Measurements from ENCODE around the gene STON2.

Gene STON2

DNA sequence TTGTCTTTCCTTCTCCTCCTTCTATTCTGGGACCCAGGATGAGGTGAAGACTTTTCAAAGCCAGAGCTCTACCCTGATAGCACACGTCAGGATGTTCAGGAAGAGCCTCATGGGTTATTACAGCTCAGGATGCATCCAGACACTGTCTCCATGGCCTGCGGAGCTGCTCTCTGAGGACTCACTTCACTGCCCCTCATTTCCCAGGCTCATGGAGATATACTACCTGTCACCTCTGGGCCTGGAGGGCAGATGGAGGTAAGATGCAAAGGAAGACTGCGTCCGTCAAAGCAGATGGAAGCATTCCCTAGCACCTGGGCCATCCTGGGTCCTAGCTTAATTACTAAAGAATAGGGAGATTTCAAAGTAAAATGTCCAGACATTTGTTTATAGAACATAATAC lies 32.6 kb downstream of the STON2 start:
- DNase-seq = no peak

DNA sequence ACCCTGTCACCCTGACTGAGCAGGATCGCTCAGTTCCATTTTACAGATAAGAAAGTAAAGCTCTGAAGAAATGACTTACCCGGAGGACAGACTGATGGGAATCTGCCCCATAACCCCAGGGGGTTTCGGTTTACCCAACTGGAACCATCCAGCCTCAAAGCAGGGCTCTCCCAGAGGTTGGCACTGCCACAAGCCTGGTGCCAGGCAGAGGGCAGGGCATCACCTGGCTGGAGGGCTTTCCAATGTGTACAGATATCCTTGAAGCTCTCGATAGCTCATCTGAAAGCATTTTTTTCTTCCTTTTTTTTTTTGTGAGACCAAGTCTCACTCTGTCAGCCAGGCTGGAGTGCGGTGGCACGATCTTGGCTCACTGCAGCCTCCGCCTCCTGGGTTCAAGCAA lies 33.2 kb downstream of the STON2 start:
- DNase-seq = no peak

DNA sequence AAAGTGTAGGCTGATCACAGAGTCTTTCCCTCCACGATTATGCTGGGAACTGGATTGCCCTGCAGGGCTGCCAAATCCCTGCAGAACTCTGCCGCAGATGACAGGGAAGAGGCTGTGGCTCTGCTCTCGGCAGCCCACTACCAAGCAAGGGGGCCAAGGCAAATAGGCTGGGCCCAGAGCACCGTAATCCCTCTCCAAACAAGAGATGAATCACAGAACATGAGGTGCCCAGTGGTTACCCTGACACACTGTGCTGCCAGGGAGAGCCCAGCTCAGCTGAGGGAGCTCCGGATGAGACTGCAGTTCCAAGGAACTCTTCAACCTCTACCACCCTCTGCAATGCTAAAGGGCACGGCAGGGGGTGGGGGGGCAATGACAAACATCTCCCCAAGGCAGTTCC lies 33.9 kb downstream of the STON2 start:
- no peak for DNase-seq

DNA sequence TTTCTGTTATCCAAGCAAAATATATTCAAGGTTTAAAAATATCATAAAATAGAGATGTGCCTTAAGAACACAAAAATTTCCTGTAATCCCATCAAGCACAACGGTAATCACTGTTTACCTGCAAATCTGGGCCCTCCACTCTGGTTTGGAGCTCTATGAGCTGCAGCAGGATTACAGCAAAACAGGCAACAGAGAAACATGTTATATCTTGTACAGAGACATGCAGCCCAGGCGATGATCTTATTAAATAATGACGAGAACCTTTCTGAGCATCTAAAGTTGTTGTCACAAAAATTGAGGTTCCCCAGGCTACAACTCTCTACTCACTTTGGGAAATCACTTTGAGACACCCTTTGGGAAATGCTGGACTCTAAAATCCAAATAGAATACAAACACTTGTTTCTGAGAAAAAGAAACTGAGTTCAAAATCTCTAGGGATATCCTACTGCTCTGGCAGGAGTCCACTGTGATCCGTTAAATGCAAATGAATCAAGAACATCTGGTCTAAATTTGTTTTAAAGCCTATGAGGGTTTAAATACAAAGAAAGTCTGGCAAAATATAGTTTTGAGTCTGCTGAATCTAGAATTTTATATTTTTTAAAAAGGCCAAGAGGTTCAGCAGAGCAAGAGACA lies 36.3 kb downstream of the STON2 start:
- DNase-seq = no peak

DNA sequence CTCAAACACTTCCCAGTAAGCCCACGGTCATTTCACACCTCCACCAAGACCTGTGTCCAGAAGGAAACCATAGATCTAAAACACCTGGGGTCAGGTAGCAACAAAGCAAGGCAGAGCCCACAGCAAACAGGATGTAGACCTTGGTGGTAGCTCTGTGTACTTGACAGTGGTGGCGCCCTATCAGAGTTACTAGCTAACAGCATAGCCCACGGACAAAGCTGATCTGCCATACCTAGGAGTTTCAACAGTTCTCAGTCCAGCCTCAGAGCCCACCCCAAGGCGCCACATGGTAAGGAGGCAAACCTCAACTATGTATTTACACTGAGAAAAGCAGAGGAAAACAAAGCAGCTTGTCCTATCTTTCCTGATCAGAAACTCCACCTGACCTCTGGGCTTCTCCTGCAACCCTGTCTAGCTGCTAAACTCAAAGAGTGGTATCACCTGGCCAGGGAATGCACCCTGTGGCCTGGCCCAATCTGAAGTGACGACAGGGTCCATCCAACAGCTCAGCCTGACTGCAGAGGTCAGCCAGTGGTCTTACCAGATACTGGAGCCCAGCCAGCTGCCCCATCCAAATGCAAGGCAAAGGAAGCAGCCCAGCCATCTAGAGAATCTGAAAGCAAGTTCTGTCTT lies 46.3 kb downstream of the STON2 start:
- no peak for DNase-seq

DNA sequence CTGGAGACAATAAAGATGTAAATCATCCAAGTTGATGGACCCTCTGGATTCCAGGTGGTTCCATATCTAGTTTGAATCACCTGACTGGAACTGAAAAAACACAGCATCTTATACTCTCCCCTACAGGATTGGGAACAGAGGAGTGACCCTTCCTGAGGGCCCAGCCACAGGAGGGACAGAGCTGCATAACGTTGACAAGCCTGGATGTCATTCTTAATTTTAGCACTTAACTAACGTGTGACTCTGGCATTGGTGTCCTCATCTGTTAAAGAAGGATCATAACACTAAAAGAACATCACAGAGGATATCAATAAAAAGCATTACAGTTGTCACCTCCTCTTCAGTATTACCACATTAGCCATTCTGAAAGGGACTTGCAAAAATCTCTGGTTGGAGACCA lies 47.7 kb downstream of the STON2 start:
- no peak for DNase-seq

DNA sequence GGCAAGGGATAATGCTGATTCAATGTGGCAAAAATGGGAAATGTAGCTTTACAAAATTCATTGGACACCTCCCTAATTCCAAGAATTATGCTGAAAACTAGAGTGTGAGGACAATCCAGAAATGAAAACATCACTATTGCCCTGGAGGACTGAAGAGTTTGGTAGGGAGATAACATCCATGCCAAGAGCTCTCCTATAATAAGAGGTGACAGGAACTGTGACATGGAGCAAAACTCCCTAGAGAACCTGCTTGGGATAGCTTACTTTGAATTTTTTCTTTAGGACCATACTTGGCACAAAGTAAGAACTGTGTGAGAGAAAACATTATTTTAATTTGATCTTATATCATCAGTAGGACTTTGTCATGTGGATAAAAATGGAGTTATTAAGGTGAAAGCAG lies 48.9 kb downstream of the STON2 start:
- DNase-seq = no peak

DNA sequence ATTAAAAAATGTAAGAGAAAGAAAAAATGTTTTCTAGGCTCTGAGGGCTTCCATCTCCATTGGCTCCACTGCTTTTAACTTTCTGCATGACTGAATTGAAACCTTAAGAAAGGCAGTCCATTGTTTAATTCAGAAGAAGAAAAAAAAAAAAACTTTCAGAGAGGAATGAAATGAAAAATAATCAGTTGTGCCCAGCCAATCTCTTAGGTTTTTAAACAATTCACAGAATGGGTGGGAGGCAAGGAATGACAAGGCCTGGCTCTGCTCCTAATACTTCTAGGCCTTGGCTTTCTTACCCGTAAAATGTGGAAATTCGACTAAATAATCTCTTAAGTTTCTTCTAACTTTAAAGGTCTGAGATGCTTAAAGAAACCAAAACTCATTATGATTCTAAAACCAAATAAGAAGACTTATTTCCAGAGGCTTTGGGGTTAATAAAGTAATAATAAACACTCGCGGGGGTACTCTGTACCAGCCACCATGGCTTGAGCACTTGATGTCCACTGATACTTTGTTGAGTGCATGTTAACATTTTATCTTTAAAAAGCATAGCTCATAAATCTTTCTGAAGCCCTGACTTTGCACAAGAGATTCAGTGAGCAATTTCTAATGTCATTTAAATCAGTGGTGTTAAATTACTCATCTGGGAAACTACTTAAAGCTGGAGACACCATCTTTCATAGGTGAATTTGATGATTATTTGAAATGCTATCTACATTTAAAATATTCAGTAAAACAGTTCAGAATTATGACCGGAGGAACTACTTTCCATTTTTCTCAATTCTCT lies 49.6 kb downstream of the STON2 start:
- no peak for DNase-seq

DNA sequence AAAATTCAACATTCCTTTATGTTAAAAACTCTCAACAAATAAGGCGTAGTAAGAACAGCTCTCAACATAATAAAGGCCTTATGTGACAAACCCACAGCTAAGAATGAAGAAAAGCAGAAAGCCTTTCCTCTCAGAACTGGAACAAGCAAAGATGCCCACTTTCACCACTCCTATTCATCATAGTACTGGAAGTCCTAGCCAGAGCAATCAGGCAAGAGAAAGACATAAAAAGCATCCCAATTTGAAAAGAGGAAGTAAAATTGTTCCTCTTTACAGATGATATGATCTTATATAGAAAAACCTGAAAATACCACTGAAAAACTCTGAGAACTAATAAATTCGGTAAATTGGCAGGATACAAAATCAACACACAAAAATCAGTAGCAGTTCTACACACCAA lies 52.1 kb downstream of the STON2 start:
- DNase-seq = no peak

DNA sequence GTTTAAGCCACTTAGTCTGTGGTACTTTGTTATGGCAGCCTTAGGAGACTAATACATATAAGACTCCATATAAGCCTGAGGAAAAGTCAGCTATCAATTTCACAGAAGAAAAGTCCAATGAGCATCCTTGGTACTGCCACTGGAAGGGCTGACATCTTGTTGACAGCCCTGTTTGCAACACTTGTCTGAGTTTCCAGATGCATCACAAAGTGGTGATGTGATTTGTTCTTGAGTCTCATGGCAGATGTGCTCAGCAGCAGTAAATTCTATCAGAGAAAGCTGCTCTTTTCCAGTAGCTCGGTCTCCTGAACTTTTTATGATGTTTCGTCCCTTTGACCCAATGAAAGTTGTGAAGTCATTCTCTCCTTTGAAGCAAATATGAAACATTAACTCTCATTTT lies 54.3 kb downstream of the STON2 start:
- DNase-seq = no peak

DNA sequence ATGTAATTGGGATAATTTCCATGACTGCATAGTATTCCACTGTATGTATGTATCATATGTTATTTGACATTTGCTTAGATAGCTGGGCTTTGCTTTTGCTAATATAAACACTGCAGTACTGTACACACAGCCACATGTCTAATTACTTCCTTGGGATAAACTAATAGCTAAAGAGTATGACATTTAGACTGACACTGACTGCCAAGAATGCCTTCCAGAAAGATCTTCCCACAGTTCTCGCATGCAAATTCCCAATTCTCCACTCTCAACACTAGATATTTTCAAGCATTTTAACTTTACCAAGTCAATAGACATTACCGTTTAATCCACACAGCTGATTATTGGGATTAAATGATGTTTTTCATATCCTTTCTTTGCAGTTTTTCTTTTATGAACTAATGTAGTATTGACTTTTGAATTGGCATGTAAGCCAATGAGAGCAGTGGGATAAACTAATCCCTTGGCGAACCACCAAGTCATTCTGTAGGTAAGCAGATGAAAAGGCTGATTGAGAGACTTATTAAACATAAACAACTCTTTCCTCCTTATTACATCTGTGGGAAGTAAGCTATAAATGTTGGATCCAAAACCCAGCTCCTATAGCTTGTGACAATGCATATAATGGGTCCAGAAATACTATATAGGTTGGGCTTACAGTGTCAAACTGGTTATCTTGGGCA lies 55.5 kb downstream of the STON2 start:
- no peak for DNase-seq

DNA sequence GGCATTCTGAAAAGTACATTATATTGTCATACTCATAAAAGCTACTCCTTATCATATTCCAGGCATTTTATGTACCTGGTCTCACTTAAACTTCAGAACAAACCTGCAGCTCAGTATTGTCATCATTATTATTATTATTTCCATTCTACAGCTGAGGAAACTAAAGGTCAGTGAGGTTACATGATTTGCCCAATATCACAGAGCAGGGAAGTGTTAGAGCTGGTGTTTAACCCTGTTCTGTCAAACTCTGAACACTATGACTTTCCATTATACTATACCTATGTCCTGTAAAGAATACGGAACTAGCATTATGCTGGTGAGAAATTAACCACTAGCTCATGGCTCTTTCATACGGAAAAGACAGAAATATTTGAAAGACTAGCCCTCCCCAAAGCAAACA lies 56.4 kb downstream of the STON2 start:
- DNase-seq = no peak

DNA sequence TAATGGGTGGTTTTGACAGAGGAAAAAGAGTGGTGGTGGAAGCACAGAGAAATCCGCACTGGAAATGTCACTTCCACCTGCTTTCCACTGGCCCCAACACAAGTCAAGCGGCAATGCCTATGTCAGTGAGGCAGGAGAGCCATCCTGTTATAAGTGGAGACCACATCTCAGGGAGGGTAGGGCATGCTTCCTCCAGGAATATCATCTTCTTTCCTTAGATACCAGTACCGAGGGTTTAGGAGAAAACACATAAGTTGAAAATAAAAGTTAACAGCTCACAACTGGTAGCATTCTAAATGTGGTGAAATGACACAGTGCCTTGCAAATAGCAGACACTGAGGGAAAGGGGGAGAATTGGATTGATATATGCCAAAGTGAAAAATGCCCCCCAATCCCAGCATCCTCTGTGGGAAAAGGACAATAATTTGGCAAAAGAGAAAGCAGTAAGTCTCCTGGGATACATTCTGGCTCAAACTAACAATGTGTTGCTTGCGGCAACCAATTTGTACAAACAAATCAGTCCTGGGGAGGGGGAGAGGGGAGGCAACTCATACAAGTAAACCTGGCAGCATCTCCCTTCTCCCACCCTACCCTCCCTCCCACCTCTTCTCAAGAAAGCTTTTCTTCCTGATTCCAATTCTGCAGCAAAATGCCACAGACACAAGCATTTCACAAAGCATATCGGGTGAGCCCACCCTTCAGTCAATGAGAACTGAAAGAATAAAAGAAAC lies 57.1 kb downstream of the STON2 start:
- no peak for DNase-seq

DNA sequence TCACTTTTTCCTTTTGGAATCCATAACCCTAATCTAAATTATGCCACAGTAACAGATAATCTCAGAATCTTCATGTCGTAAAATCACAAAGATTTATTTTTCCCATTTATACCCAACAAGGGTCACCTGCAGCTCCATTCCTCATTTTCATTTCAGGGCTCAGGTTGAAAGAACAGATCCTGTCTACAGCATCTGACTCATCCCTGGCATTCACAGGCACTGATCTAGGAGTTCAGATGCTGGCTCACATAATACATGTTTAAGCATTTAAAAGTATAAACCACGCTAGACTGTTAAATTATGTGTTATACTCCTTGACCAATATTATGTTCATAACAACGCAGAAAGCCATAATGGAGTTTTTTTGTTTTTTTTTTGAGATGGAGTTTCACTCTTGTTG lies 58.3 kb downstream of the STON2 start:
- no peak for DNase-seq

DNA sequence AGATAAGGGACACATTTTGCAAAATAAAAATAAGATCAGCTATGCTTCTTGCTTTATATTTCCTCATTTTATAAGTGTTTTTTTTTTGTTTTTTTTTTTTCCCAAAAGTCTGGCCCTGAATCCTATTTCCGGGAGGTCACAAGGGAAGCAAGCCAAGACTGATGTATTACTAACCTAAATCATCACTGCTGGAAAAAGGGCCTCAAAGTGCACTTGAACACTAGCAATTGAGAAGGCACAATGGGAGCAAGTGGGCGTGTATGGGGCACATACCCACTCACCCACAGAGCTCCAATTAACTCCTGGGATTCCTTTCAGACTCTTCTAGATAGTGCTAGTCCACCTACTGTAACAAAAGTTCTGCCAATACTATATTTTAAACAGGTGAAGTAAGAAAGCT lies 58.8 kb downstream of the STON2 start:
- no peak for DNase-seq

DNA sequence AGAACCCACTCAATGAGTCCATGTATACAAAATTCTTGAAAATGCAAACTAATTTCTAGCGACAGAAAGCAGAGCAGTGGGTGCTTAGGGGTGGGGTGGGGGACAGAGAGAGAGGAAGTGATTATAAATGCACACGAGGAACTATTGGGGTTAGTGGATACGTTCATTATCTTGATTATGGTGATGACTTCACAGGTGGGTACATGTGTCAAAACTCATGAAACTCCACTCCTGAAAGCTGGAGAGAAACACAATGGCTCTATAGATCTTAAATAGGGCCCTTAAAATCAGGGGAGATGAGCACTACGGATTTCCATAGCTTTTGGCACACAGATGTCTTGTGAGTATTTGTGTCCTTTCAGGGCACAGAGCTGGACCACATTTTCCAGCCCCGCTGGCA lies 59.9 kb downstream of the STON2 start:
- DNase-seq = no peak

DNA sequence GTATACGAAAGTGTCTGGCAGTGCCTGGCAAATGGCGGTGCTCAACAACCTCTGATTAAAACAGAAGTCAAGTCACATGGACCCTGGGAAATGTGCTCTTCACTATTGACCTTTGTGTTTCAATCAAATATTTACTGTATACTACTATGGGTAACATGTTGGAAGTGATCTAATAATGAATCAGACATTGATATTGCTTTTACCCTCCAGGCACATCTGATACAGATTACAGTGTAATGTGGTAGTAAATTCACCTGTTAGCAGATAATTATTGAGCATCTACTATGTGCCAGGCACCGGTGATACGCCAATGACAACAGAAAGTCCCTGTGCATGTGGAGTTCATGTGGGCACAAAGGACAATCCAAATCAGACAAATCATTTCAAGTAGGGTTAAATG lies 63.1 kb downstream of the STON2 start:
- DNase-seq = no peak

DNA sequence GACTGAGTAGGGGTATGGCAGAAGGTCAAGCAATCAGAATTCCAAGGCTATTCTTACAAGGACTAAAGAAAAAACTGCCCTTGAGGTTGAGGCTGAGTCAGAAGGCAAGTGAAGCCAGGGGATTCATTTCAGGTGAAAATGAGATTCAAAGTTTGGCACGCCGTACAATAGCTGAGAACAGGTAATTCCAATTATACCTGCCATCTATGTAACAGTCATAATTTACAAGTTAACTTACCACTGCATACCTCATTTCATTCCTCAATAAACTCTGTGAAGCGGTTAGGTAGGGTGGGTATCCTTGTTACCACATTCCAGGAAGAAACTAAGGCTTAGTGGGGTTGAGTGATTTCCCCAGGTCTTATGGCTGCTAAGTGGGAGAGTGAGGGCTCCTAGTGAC lies 64.1 kb downstream of the STON2 start:
- DNase-seq = no peak

DNA sequence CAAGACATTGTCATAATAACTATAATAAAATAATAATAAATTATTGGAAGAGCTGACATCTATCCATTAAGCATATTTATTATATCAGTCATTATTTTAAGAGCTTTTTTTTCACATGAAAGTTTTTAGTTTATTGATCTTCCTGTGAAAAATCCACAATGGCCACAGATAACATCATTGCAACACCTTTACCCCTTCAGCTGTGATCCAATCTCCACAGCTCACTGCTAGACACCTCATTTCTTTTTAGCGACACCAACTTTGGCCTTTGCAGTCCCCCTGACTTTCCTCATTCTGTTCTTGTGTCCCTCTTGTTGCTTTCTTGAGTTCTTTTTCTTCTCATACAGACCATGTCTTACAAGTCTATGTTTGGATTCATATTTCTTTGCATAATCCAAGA lies 67.4 kb downstream of the STON2 start:
- no peak for DNase-seq

DNA sequence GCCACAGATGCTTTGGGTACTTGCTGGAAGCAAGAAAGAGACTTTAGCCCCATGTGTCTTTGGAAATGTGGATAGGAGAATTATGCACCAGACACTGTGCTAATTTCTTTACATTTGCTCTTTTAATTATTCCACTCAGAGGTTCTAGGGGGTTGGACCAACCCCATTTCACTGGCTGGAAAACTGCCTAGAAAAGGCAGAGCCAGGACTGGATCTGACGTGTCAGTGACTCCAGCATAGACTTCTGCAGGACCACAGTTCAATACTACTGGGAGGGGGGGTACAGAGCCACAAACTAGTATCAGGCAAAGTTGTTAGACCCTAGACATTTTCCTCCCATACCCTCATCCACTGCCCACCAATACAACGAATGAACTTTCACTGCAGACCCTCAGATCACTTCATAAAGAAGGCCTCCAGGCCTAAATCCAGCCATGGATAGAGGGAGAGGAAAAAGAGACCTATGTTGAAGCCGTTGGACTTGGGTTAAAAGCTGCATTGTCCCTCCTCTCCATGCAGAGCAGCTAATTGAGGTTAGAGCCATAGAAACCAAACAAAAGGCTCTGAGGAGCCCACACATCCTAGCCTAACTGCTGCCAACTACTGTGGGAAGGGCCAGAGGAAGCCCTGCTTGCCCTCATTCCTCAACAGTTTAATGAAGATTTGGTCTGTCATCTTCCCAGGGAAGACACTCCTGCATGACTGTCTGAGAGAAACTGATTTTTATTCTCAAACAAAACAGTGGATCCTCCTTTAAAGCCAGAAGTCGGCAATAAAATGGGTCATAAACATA lies 68.7 kb downstream of the STON2 start:
- DNase-seq = no peak

DNA sequence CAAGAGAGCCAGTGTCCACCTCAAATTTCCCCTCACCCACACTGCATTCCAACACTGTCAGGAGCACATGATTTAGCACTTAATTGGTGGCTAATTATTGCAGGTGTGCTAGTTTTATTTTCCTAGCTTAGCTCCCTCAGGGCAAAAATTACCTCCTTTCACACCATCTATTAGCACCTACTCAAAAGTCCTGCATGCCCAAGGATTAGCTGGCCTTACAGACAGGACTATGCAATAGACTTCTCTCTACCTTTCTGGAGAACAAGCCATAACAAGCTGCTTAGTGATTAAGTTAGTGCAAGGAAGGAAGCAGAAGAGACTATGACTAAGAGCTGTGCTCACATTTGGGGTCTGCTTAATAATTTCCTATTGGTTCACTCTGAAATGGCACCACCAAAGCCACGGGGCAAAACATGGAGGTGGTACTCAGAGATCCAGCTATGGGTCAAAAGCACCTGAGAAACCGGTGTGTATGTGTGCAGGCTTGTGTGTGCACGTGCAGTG lies 69.5 kb downstream of the STON2 start:
- DNase-seq = no peak
